Keratinocyte (primary cell): Measurements from ENCODE around the gene SATB1. TPM values are rescaled to one million over a fixed set of nuclear protein-coding genes. Genes with fewer than 3 reads are reported as not detected.

Experiments used
- DNase-seq: peaks from one replicate; pipeline ENCODE4 v3.0.0-alpha.2; 2011; ENCODE audit warnings: low read depth, missing footprints, low spot score
- FAIRE-seq: peaks from 2 replicates; lab custom pipeline; 2011; peaks lifted over from hg19 to GRCh38; lab: Jason Lieb, UNC
- H2AFZ ChIP-seq: 2 replicates; pipeline ENCODE4 v1.6.0; 2012; ENCODE audit warnings: low read length, control low read depth, inconsistent platforms; ENCODE audit not compliant: control insufficient read depth
- H3K27ac ChIP-seq: 2 replicates; pipeline ENCODE4 v1.5.1; 2011; ENCODE audit warnings: low read length; ENCODE audit not compliant: control insufficient read depth, insufficient read depth
- H3K27me3 ChIP-seq: 3 replicates; pipeline ENCODE4 v1.6.0; 2011; ENCODE audit warnings: low read length; ENCODE audit not compliant: control insufficient read depth, insufficient read depth; ENCODE audit errors: extremely low read depth
- H3K36me3 ChIP-seq, 2 experiments: 2 replicates in 1 of 2; 3 replicates in 1 of 2; pipeline ENCODE4 v1.5.1; 2011; ENCODE audit warnings: low read length in 2 of 2, mild to moderate bottlenecking in 1 of 2; ENCODE audit not compliant: control insufficient read depth in 2 of 2, insufficient read depth in 2 of 2; ENCODE audit errors: extremely low read depth in 1 of 2
- H3K4me1 ChIP-seq: 3 replicates; pipeline ENCODE4 v1.5.1; 2011; ENCODE audit warnings: low read length; ENCODE audit not compliant: control insufficient read depth, insufficient read depth; ENCODE audit errors: extremely low read depth
- H3K4me2 ChIP-seq: 3 replicates; pipeline ENCODE4 v1.6.0; 2011; ENCODE audit warnings: low read depth, low read length; ENCODE audit not compliant: control insufficient read depth, insufficient read depth; ENCODE audit errors: extremely low read depth
- H3K4me3 ChIP-seq, 3 experiments: fragments of 200-600 bp in 1 of 3; sonication (generic) in 1 of 3; 2 replicates in 2 of 3; 3 replicates in 1 of 3; pipeline ENCODE4 v1.5.1; 2011 to 2016; ENCODE audit warnings: low read length in 3 of 3, mild to moderate bottlenecking in 3 of 3, control low read depth in 2 of 3, inconsistent platforms in 1 of 3, low read depth in 1 of 3, mixed read lengths in 1 of 3, mixed run types in 1 of 3, moderate library complexity in 1 of 3; ENCODE audit not compliant: control insufficient read depth in 2 of 3, insufficient read depth in 2 of 3; ENCODE audit errors: extremely low read depth in 1 of 3
- H3K79me2 ChIP-seq: 2 replicates; pipeline ENCODE4 v1.6.0; 2012; ENCODE audit warnings: low read length; ENCODE audit not compliant: control insufficient read depth, insufficient read depth
- H3K9ac ChIP-seq: 3 replicates; pipeline ENCODE4 v1.6.0; 2011; ENCODE audit warnings: low read length; ENCODE audit not compliant: control insufficient read depth, insufficient read depth; ENCODE audit errors: extremely low read depth
- H3K9me1 ChIP-seq: 3 replicates; pipeline ENCODE4 v1.6.0; 2011; ENCODE audit warnings: low read length; ENCODE audit not compliant: control insufficient read depth, insufficient read depth; ENCODE audit errors: extremely low read depth
- H3K9me3 ChIP-seq: 2 replicates; pipeline ENCODE4 v1.5.1; 2012; ENCODE audit warnings: low read depth, low read length; ENCODE audit not compliant: control insufficient read depth
- H4K20me1 ChIP-seq: 3 replicates; pipeline ENCODE4 v1.6.0; 2011; ENCODE audit warnings: low read length; ENCODE audit not compliant: control insufficient read depth, insufficient read depth; ENCODE audit errors: extremely low read depth
- CTCF ChIP-seq, 3 experiments: IDR thresholded peaks in 1 of 3; conservative IDR thresholded peaks in 1 of 3; optimal IDR thresholded peaks in 1 of 3; 2 replicates in 2 of 3; 3 replicates in 1 of 3; pipeline versions ENCODE3 to v1.5.1; 2011; ENCODE audit warnings: low read length in 3 of 3, mild to moderate bottlenecking in 3 of 3, moderate library complexity in 2 of 3, control low read depth in 1 of 3, inconsistent platforms in 1 of 3; ENCODE audit not compliant: insufficient read depth in 2 of 3; ENCODE audit errors: extremely low read depth in 1 of 3
- EZH2 ChIP-seq: IDR thresholded peaks from one replicate; pipeline ENCODE4 v1.6.1; 2012; ENCODE audit warnings: inconsistent platforms, mild to moderate bottlenecking, low read length, moderate library complexity
- dilution Hi-C: fragments of 300-500 bp; cut with MboI; formaldehyde crosslinking; loops from one replicate; pipeline ENCODE4 v1.7.0; 2020; ENCODE audit warnings: low sequenced_read_pairs; ENCODE audit not compliant: extremely low pct_ligation_motif_present
- polyA plus RNA-seq, 5 experiments: library from polyadenylated mRNA; depleted of rRNA in 3 of 5; stranded (reverse) in 3 of 5; stranded (forward) in 1 of 5; unstranded in 1 of 5; fragments of >200 nt; gene quantifications; 1 replicate in 1 of 5; 2 replicates in 3 of 5; 3 replicates in 1 of 5; pipeline versions ENCODE4 v1.2.1 to v1.2.3, GENCODE V29; 2011 to 2012; ENCODE audit warnings: missing spikeins in 2 of 5, low read depth in 1 of 5, low replicate concordance in 1 of 5

SATB1 gene
- polyA plus RNA-seq, 1 donor (not counting 4 experiments of a cell fraction or from before 2014, with no cell fraction given), result 7.8 TPM

- Histone ChIP-seq H3K4me2 (no peak overlapping the region), H3K4me1 (no peaks in the 10 kb centered on the region), H3K27ac (no peak overlapping the region), H3K36me3 (no peaks in the 10 kb centered on the region), H3K9me3 (no peaks in the 10 kb centered on the region), H3K27me3 (no peaks in the 10 kb centered on the region), H3K4me3 (no peak overlapping the region), H3K9ac (no peak overlapping the region), H2AFZ (no peak overlapping the region), H4K20me1 (no peaks in the 10 kb centered on the region), H3K9me1 (no peaks in the 10 kb centered on the region), H3K79me2 (no peaks in the 10 kb centered on the region)
- no peak for FAIRE-seq
- dilution Hi-C loops, result no loop called here
- no peak for TF ChIP-seq CTCF (optimal IDR thresholded peaks at IDR 0.05 in 1 of 3, IDR thresholded peaks at IDR 0.05 in 1 of 3, conservative IDR thresholded peaks at IDR 0.05 in 1 of 3; ENCODE audit: extremely low read depth in 1 of 3, insufficient read depth in 2 of 3, low read length in 3 of 3)
- TF ChIP-seq EZH2, result no peak
- DNase-seq, result no peak
Measured at GRCh38 chr3:18379647-18380046, 45.5 kb downstream of the SATB1 start.

GRCh38 chr3:18378218-18378617 lies 46.9 kb downstream of the SATB1 start:
- Histone ChIP-seq H3K9me1 (no peaks in the 10 kb centered on the region), H3K4me2 (no peak overlapping the region), H3K27me3 (no peaks in the 10 kb centered on the region), H3K9ac (no peak overlapping the region), H3K36me3 (no peaks in the 10 kb centered on the region), H3K27ac (no peak overlapping the region), H4K20me1 (no peaks in the 10 kb centered on the region), H3K4me3 (no peak overlapping the region), H2AFZ (no peak overlapping the region), H3K79me2 (no peaks in the 10 kb centered on the region), H3K9me3 (no peaks in the 10 kb centered on the region), H3K4me1 (no peaks in the 10 kb centered on the region)
- DNase-seq (no peak), FAIRE-seq (no peak)
- dilution Hi-C loops, result no loop called here
- no peak for TF ChIP-seq EZH2
- TF ChIP-seq CTCF (optimal IDR thresholded peaks at IDR 0.05 in 1 of 3, IDR thresholded peaks at IDR 0.05 in 1 of 3, conservative IDR thresholded peaks at IDR 0.05 in 1 of 3; ENCODE audit: extremely low read depth in 1 of 3, insufficient read depth in 2 of 3, low read length in 3 of 3), result no peak
